Peyer's patch (tissue), 4 donors: ENCODE measurements around the gene FAM184B.

ENCODE experiments used
- POLR2A ChIP-seq, 2 donors: fragments of 450-650 bp; IDR thresholded peaks; one replicate each; pipeline ENCODE4 v1.5.1; 2017; ENCODE audit warnings: antibody characterized with exemption in 2 of 2, mild to moderate bottlenecking in 2 of 2, moderate library complexity in 2 of 2
- TF ChIP-seq, protein P1 (sequence below), 6 experiments: fragments of 450-650 bp in 4 of 6; fragments of 200-600 bp in 2 of 6; sonication (generic) in 1 of 6; IDR thresholded peaks; one replicate each; pipeline ENCODE4 v1.5.1; 2017 to 2019; ENCODE audit warnings: antibody characterized with exemption in 6 of 6, mild to moderate bottlenecking in 3 of 6, moderate library complexity in 1 of 6

DNA sequence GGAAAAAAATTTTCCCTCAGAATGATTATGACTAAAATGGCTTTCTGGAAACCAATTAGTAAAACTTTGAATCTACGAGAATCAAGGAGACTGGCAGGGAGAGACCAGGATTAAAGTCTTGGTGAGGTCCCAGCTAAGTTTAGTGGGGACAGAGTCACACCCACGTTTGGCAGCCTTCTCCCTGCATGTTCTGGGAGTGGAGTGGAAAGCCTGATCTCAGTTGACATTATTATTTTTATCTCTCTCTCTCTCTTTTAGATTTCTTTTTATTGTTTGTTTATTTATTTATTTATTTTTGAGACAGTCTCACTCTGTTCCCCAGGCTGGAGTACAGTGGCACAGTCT, 99.2 kb downstream of the FAM184B start:
- TF ChIP-seq, protein P1, sequence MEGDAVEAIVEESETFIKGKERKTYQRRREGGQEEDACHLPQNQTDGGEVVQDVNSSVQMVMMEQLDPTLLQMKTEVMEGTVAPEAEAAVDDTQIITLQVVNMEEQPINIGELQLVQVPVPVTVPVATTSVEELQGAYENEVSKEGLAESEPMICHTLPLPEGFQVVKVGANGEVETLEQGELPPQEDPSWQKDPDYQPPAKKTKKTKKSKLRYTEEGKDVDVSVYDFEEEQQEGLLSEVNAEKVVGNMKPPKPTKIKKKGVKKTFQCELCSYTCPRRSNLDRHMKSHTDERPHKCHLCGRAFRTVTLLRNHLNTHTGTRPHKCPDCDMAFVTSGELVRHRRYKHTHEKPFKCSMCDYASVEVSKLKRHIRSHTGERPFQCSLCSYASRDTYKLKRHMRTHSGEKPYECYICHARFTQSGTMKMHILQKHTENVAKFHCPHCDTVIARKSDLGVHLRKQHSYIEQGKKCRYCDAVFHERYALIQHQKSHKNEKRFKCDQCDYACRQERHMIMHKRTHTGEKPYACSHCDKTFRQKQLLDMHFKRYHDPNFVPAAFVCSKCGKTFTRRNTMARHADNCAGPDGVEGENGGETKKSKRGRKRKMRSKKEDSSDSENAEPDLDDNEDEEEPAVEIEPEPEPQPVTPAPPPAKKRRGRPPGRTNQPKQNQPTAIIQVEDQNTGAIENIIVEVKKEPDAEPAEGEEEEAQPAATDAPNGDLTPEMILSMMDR (IDR thresholded peaks at IDR 0.05) = no peak
- no peak for TF ChIP-seq POLR2A (IDR thresholded peaks at IDR 0.05)
